OCI-M1 (cell line): ENCODE data around the gene CYP2W1.
"Not testable (repeated sequence)": the region's sequence is repeated elsewhere in the genome, so short reads cannot be mapped to it uniquely, and the experiment has no call there.

Experiments used
- DNase-seq: peaks from one replicate; lab custom pipeline; 2025; lab: John Stamatoyannopoulos, UW

The CYP2W1 gene, protein sequence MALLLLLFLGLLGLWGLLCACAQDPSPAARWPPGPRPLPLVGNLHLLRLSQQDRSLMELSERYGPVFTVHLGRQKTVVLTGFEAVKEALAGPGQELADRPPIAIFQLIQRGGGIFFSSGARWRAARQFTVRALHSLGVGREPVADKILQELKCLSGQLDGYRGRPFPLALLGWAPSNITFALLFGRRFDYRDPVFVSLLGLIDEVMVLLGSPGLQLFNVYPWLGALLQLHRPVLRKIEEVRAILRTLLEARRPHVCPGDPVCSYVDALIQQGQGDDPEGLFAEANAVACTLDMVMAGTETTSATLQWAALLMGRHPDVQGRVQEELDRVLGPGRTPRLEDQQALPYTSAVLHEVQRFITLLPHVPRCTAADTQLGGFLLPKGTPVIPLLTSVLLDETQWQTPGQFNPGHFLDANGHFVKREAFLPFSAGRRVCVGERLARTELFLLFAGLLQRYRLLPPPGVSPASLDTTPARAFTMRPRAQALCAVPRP

DNA sequence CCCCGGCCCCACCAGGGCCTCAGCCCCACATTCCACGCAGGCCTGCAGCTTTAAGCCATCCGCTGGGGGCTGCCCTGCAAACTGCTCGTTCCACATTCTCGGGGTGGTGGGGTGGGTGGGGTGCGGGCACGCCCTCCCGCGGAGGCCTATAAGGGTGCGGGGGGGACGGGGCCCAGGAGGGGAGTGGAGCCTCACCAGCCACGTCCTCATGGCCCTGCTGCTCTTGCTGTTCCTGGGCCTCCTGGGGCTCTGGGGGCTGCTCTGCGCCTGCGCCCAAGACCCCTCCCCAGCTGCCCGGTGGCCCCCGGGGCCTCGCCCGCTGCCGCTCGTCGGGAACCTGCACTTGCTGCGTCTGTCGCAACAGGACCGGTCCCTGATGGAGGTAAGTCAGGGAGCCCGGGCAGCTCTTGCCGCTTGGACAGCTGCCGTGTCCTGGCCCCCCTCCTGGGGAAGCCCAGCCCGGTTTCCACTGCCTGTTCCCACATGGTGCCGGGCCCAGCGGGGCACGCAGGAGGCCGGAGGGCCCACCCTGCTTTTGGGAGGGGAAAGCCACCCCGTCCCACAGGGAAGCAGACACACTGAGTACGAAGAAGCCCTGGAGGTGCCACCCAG is at the start of gene CYP2W1:
Gene CYP2W1 (plus strand): TSS at position 178 of the 612 bp plus-strand sequence. CDS start 31 bp downstream, at position 209.
- DNase-seq: no peak

DNA sequence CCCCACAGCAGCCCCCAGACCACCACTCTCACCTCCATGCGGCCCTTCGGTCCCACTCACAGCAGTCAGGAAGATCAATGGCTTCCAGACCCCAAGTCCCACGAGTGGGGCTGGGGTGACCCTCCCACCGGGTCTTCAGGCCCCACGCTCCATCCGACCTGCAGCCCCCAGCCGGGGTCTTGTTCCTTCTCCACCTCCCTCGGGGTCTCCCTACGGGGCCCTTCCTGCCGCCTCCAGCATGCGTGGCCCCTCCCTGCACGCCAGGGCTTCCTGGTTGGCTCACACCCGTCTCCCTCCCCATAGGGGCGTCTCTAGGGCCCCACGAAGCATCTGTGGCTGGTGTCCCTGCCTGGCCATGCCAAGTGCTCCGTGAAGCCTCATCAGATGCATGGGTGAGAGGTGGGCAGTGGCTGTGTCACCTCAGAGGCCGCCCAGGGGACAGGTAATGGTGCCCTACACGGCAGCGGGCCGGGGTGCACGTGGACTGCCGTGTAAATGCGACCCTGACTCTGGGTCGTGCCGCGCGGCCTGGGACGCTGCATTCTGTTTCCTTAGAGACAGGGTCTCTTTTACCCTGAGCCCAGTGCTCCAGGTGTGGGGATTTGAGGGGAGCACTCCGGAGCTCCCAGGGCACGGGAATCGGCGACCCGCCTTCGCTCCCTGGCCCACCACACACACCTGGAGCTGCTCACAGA is 48.4 kb upstream of the CYP2W1 start:
- DNase-seq: no peak

DNA sequence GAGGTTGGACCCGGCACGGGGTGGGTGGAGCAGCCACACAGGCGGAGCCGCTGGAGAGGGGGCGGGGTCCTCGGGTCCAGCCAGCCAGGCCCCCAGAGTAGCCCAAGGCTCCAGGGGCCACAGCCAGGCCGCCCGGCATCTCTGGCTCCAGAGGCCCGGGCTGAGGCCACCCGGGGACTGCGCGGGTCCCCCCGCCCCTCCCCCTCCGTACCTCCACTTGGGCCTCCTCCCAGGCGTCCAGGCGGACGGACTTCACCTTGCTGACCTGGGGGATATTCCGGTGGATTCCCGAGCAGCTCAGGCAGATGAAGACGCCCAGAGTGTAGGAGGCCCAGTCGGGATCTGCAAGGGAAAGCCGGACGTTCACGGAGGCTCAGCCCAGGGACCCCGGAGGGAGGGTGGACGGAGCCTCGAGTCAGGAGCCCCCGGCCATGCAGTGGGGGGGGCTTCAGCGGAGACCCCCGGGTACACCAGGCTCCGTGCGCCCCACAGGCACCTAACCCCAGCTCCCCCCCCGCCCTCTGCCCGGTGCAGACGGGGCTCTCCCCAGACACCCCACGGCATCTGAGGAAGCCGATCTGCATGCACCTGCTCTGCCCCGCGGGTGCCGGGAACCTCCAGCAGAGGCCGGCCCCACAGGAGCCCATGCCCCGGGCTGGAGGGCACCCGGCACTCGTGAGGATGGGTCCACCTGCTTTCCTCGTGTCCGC is 47.7 kb upstream of the CYP2W1 start:
- DNase-seq: no peak

DNA sequence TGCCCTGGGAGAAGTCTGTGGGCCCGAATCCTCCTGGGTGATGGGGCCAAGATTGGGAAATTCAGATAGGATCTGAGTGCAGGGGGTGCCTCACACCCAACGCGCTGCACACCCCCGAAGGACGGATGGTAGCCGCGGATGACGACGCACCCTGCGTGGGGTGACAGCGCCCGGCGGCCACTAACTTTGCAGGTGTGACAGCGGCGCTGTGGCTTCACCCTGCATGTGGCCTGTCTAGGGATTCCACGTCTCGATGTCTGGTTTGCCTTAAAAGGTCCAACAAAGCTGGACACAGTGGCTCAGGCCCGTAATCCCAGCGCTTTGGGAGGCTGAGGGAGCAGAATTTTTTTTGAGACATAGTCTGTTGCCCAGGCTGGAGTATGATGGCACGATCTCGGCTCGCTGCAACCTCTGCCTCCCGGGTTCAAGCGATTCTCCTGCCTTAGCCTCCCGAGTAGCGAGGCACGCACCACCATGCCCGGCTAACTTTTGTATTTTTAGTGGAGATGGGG is 47.1 kb upstream of the CYP2W1 start:
- no peak for DNase-seq

DNA sequence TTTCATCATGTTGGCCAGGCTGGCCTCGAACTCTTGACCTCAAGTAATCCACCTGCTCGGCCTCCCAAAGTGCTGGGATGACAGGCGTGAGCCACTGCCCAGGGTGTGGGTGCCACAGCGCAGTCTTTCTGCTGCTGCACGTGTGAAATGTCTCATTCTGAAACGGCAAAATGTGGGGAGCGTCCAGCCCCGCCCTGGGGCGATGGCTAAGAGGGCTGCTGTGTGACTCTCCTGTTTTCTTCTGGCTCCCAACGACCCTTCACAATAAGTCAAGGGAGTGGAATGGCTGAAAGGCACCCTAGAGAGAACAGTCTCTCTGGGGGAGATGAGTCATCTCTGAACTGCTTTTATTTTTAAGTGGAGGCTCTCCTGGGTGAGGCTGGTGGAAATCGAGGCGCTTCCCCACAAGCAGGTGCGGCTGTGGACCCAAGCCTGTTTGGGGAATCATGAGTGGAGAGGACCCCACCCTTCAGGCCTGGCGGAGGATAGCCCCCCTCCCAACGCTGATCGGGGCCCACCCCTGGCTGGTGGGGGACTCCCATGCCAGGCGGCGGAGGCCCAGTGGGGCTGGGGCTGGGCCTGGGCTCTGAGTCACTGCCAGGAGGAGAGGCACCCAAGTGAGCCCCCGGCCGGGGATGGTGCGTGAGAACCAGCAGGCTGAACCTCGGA is 46.5 kb upstream of the CYP2W1 start:
- no peak for DNase-seq

DNA sequence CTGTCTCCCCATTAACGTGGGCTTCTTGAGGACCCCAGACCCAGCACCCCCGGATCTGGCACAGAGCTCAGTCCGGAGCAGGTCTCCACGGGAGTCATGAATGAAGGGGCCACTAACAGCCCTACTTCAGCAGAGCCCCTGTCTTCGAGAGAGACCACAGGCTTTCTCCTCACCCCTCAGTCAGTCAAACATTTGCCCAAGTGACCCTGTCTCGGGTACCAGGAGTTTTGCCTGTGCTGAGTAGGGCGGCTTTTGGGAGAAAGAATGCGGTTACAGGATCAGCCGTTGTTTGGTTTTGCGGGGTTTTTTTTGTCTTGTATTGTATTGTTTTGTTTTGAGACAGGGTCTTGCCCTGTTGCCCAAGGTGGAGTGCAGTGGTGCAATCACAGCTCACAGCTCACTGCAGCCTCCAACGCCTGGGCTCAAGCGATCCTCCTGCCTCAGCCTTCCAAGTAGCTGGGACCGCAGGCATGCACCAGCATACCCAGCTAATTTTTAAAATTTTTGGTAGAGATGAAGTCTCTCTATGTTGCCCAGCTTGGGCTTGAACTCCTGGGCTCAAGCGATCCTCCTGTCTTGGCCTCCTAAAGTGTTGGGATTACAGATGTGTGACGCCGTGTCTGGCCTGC is 45.0 kb upstream of the CYP2W1 start:
- no peak for DNase-seq

DNA sequence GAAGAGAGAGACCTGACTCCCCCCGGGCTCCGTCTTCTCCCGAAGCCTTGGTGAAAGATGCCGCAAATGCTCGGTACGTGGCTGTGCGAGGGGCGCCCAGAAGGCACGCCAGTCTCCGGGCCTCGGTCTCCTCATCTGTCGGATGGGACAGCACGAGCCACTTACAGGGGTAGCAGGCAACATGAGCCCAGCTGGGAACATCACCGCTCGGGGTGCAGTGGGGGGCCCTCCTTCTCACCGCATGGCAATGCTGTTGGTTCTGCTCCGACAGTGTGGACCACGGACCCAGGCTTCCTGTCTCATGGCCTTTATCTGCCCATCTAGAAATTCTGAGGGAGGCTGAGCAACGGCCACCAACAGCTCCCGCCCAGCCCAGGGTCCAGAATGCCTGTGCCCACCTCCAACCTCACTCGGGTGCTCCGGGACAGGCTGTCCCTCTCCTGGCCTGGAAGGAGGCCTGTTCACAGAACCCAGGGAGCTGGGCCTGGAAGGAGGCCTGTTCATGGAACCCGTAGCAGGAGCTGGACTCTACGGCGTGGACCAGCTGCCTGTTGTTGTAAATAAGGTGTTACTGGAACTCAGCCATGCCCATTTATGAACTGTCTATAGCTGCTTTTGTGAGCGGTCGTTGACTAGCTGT is 44.3 kb upstream of the CYP2W1 start:
- DNase-seq: no peak

DNA sequence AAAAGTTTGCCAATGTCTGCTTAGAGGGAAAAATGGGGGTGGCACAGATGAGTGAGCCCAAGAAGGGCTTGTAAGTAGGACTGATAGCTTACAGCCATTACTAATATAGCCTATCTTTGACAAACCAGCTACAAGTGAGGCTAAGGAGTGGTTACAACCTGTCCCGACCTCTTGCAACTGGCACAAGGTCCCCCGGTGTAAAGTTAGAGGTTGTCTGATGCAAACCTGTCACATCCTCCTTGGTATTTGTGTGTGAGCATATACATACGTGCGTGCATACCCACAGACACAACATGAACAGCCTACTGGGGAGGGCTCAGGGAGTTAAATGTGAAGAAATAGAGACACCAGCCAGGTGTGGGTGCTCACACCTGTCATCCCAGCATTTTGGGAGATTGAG is 43.1 kb upstream of the CYP2W1 start:
- no peak for DNase-seq

DNA sequence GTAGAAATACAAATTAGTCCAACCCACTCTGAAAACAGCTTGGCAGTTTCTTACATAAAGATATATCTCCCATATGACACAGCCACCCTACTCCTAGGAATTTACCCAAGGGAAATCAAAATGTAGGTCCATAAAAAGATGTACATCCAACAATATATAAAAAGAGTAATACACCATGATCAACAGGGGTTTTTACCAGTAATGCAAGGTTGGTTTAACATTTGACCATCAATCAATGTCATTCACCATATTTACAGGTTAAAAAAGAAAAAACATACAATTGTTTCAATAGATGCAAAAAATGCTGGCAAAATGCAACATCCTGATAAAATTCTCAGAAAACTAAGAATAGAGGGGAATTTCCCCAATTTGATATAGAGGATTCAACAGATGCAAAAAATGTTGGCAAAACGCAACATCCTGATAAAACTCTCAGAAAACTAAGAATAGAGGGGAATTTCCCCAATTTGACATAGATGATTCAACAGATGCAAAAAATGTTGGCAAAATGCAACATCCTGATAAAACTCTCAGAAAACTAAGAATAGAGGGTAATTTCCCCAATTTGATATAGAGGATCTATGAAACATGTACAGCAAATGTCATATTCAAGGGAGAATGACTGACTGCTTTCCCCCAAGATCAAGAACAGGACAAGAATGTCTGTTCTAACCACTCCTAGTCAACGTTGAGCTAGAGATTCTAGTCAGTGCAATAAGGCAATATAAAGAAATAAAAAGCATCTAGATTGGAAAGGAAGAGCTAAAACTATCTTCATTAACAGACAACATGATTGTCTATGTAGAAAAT is 42.2 kb upstream of the CYP2W1 start:
- no peak for DNase-seq

DNA sequence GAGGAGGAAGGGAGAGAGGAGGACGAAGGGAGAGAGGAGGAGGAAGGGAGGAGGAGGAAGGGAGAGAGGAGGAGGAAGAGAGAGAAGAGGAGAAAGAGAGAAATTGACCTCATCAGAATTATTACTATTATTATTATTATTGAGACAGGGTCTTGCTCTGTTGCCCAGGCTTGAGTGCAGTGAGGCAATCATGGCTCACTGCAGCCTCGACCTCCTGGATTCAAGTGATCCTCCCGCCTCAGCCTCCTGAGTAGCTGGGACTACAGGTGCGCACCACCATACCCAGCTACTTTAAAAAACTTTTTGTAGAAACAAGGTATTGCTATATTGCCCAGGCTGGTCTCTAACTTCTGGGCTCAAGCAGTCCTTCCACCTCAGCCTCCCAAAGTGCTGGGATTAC is 39.2 kb upstream of the CYP2W1 start:
- not testable (repeated sequence) for DNase-seq

DNA sequence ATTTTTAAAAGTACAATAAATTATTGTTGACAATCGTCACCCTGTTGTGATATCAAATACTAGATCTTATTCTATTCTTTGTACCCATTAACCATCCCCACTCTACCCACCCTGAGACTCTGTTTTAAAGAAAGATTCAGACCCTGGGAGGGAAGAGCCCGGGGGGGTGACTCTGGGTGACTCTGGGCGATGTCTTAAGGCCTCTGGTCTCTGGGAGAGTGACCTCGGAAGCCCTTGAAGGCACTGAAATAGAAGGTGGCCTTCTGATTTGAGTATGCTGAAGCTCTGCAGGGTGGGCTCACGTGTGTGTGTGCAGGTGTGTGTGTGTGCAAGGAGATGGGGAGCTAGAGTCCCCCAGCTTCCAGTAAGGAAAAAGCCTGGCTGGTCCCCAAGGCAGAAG is 38.2 kb upstream of the CYP2W1 start:
- DNase-seq: no peak

DNA sequence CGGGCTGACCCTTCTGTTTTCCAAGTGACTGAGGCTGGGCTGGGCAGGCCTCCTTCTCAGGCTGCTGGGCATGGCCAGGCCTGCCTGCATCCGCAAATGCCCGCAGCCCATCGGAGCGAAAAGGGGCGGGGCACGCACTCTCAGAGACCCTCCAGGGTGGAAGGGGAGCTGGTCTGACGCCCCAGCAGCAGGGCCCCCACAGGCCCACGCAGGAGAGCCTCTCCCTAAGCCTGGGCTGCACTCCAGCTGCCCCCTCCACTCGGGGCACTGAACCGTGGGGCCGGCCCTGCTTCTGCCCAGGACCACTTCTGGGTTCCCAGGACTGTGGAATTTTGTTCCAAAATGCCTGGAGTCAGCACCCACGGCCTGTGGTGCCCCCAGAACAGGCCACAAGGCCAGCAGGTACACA is 37.8 kb upstream of the CYP2W1 start:
- DNase-seq: no peak

DNA sequence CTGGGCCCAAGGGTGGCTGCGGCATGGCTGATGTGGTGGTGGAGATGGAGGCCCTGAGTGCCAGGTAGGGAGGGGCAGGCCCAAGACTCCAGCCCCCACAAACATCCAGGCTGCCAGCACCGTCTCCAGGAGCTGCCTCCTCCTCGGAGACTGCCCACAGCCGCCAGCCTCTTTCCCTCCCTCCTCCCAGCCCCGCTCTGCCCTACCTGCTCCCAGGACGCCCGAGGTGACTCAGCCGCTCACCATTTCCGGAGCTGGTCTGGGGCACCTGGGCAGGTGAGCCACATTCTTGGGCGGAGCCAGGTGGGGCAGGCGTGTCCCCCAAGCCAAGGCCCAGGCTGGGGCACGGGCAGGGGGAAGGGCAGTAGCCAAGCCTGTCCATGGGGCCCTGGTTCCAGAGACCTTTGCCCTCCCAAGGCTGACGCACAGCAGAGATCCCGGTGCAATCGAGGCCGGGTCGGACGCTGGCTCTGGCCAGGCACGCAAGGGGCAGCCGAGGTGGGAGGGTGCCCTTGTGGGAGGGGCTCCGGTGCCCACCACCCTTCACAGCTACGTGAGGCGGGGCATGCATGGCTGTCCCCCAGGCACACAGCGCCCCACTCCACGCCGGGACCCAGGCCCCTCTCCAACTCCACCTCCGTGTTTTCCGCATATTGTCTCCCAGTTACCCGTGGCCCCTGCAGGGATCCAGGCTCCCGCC is 37.3 kb upstream of the CYP2W1 start:
- no peak for DNase-seq

DNA sequence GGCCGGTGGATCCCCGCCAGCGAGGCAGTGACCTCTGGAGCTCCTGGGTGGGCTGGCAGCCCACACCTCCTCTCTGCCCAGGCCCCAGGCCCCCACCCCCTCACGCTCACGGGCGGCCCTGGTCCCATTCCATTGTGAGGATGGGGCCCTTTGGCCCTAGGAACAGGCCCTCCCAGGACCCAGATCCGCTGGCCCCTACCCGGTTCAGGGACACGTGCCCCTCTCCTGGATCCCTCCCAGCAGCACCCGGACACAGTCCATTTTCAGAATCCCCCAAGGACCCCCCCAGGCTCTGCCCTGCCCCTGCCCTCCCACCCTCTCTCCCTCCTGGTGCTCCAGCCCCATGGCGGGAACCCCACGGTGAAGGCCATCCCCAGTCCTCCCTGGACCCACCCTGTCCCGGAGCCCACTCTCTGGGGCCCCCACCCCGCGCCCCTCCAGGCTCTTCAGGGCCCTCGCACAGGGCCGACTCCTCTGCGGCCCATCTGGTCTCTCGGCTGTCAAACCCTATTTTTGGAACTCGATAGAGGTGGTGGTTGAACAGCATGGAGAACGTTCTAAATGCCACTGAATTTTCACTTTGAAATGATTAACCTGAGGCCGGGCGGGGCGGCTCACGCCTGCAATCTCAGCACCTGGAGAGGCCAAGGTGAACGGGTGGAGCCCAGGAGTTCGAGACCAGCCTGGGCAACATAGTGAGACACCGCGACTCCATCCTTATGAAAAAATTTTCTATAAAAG is 36.6 kb upstream of the CYP2W1 start:
- DNase-seq: no peak

DNA sequence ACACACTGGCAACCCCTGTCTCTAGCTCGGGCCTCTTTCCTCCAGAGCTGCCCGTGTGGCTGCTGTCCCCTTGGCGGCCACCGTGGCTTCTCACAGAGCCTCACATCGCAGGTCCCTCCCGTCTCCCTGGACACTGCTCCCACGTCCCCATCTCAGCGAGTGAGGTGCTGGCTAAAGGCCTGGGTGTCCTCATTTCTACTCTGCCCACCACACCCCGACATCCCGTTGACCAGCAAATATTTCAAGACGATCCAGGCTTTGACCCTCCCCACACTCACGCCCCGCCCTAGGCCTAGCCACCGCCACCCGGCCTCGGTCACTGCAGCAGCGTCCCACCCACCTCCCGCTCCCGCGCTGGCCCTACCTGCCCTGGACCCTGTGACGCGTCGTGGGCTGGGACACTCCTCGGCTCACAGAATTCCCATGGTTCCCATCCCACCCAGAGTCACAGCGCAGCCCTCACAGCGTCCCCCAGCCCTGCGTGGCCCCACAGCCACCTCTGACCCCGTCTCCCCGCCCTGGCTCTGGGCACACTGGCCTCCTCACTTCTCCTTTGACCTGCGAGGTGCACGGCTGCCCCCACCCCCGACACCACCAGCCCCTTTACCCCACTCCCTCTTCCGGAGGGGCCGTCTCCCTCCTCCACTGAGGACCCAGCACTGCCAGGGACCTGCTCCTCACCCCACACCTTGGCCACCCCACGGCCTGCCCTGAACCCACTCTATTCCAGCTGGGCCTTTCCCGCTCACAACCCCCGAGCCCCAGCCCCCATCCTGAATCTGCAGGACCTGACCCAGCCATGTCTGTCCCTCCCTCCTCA is 35.4 kb upstream of the CYP2W1 start:
- no peak for DNase-seq

DNA sequence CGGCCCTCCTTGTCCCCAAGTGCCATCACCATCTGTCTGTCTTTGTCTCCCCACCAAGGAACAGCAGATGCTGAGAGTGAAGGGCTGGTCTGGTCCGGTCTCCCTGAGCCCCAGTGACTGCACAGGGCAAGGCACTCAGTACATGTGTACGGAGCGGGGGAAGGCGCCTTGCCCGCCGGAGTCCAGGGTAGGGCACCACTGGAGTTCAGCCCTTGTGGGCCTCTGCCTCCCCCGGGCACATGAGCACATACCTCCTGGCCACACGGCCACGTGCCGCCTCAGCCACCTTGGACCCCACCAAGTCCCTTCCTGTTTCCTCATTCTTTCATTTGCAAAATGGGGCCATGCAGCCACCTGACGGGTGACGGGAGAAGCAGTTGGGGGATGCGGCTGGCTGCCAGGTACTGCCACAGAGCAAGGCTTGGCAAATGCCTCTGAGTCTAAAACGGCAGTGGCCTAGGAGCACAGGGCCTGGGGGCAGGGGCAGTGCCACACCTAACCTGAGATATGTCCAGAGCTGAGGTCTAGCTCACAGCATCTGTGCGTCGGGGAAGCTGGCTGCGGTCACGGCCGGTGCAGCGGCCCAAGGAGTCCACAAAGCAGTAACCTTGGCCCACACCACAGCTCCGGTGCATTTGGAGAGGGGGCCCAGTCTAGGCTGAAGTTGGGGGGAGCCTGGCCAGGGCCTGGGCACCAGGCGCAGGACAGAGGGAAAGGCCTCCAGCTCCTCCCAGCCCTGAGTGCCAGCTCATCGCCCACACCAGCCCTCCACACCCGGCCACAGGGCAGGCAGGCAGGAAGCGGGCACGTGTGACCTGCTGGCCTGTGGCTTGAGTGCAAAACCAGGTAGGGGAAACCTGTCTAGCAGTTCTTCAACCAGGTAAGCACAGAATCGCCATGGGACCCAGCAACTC is 33.7 kb upstream of the CYP2W1 start:
- no peak for DNase-seq
